Measurements from ENCODE around the gene ADAMTS12. TPM values are rescaled to one million over a fixed set of nuclear protein-coding genes. Genes with fewer than 3 reads are reported as not detected.

ADAMTS12 gene
- total RNA-seq, 1 experiment from 2014 or later, result 0.15 TPM

DNA sequence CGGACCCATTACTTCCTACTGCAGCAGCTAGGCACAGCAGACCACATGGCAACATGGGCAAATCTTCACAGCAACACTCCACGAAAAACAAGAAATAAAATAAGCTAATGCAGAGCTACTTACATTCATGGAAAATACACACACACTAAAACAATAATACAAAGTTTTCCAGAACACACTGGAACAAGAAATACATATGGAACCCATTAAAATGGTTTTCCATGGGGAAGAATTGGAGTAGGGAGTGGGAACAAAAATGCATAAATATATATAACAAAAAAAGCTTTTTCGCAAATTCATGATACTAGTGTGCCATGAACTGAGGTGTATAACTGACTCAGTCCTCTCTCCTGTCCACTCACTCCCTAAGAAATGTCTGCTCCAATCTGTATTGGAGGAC, 8.3 kb downstream of the ADAMTS12 start:
- H3K27me3 ChIP-seq (ENCODE audit: control insufficient read depth, insufficient read depth, low read length), result 0 out of 2 replicates have a peak, but pooled peaks cover 3% of the 10 kb centered on the region
- DNase-seq (ENCODE audit: low read depth, low spot score) (no peak), ATAC-seq (no peak)
- CTCF ChIA-PET, result no interaction called here
- H3K4me1 ChIP-seq (ENCODE audit: control insufficient read depth, insufficient read depth, low read length), result no peaks in the 10 kb centered on the region
- no TSS peak for BruUV-seq (replicated peaks)
- no peaks in the 10 kb centered on the region; the same call in 1 of the 2 replicates for H3K36me3 ChIP-seq (ENCODE audit: control insufficient read depth, insufficient read depth, low read length)
- no peak for TF ChIP-seq SIN3A (IDR thresholded peaks at IDR 0.05; ENCODE audit: borderline replicate concordance, insufficient read depth, low read depth, low read length)
- TF ChIP-seq, protein P1, sequence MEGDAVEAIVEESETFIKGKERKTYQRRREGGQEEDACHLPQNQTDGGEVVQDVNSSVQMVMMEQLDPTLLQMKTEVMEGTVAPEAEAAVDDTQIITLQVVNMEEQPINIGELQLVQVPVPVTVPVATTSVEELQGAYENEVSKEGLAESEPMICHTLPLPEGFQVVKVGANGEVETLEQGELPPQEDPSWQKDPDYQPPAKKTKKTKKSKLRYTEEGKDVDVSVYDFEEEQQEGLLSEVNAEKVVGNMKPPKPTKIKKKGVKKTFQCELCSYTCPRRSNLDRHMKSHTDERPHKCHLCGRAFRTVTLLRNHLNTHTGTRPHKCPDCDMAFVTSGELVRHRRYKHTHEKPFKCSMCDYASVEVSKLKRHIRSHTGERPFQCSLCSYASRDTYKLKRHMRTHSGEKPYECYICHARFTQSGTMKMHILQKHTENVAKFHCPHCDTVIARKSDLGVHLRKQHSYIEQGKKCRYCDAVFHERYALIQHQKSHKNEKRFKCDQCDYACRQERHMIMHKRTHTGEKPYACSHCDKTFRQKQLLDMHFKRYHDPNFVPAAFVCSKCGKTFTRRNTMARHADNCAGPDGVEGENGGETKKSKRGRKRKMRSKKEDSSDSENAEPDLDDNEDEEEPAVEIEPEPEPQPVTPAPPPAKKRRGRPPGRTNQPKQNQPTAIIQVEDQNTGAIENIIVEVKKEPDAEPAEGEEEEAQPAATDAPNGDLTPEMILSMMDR (IDR thresholded peaks at IDR 0.05), result no peak
- TF ChIP-seq, protein P2, sequence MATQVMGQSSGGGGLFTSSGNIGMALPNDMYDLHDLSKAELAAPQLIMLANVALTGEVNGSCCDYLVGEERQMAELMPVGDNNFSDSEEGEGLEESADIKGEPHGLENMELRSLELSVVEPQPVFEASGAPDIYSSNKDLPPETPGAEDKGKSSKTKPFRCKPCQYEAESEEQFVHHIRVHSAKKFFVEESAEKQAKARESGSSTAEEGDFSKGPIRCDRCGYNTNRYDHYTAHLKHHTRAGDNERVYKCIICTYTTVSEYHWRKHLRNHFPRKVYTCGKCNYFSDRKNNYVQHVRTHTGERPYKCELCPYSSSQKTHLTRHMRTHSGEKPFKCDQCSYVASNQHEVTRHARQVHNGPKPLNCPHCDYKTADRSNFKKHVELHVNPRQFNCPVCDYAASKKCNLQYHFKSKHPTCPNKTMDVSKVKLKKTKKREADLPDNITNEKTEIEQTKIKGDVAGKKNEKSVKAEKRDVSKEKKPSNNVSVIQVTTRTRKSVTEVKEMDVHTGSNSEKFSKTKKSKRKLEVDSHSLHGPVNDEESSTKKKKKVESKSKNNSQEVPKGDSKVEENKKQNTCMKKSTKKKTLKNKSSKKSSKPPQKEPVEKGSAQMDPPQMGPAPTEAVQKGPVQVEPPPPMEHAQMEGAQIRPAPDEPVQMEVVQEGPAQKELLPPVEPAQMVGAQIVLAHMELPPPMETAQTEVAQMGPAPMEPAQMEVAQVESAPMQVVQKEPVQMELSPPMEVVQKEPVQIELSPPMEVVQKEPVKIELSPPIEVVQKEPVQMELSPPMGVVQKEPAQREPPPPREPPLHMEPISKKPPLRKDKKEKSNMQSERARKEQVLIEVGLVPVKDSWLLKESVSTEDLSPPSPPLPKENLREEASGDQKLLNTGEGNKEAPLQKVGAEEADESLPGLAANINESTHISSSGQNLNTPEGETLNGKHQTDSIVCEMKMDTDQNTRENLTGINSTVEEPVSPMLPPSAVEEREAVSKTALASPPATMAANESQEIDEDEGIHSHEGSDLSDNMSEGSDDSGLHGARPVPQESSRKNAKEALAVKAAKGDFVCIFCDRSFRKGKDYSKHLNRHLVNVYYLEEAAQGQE (IDR thresholded peaks at IDR 0.05; ENCODE audit: insufficient read depth in 1 of 2, low read depth in 2 of 2, low read length in 1 of 2), result no peak
- POLR2A ChIA-PET, result no interaction called here
- in situ Hi-C loops (cut with HindIII; ENCODE audit: low pct_unique_long_range_greater_than_20kb, low sequenced_read_pairs), result no loop called here
- intact Hi-C loops (cut with micrococcal nuclease; ENCODE audit: unreplicated experiment), result no loop called here
- no peak overlapping the region for H3K4me3 ChIP-seq (ENCODE audit: low read depth in 2 of 2, low read length in 2 of 2)
- H3K27ac ChIP-seq (ENCODE audit: low read length), result no peak overlapping the region
- H3K9me3 ChIP-seq (ENCODE audit: control insufficient read depth, insufficient read depth, low read depth, low read length), result no peaks in the 10 kb centered on the region

DNA sequence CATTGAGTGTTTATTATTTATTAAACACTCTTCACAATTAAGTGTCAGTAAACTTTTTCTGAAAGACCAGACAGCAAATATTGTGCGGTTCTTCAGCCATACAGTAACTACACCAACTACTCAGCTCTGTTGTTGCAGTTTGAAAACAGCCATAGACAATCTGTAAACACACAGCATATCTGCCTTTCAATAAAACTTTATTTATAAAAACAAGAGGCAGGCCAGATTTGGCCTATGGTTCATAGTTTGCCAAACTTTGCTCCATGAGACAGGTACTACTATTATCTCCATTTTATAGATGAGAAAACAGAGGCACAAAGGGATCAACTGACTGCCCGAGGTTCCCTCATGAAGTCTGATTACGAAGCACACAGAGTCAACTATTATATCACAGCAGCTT, 11.5 kb downstream of the ADAMTS12 start:
- Histone ChIP-seq H3K4me1 (ENCODE audit: control insufficient read depth, insufficient read depth, low read length) (no peaks in the 10 kb centered on the region), H3K27me3 (ENCODE audit: control insufficient read depth, insufficient read depth, low read length) (0 out of 2 replicates have a peak, but pooled peaks cover 3% of the 10 kb centered on the region), H3K27ac (ENCODE audit: low read length) (no peak overlapping the region), H3K9me3 (ENCODE audit: control insufficient read depth, insufficient read depth, low read depth, low read length) (no peaks in the 10 kb centered on the region), H3K36me3 (ENCODE audit: control insufficient read depth, insufficient read depth, low read length) (no peaks in the 10 kb centered on the region; the same call in 1 of the 2 replicates), H3K4me3 (ENCODE audit: low read depth in 2 of 2, low read length in 2 of 2) (no peak overlapping the region)
- intact Hi-C loops (cut with micrococcal nuclease; ENCODE audit: unreplicated experiment) (no loop called here), in situ Hi-C loops (cut with HindIII; ENCODE audit: low pct_unique_long_range_greater_than_20kb, low sequenced_read_pairs) (no loop called here)
- TF ChIP-seq TCF7L2 (IDR thresholded peaks at IDR 0.05; ENCODE audit: low read depth, low read length) (no peak), POLR2AphosphoS5 (IDR thresholded peaks at IDR 0.05; ENCODE audit: low read depth, low read length) (no peak), SIN3A (IDR thresholded peaks at IDR 0.05; ENCODE audit: borderline replicate concordance, insufficient read depth, low read depth, low read length) (no peak)
- TF ChIP-seq, protein P2 (IDR thresholded peaks at IDR 0.05; ENCODE audit: insufficient read depth in 1 of 2, low read depth in 2 of 2, low read length in 1 of 2), result no peak
- TF ChIP-seq, protein P1 (IDR thresholded peaks at IDR 0.05), result no peak
- POLR2A ChIA-PET, result no interaction called here
- ATAC-seq (no peak), DNase-seq (ENCODE audit: low read depth, low spot score) (no peak)
- no TSS peak for BruUV-seq (replicated peaks)
- CTCF ChIA-PET, result no interaction called here
